HG02938 (cell line): ENCODE data around the gene RALGAPA1.
A peak's percentile ranks its signal among the peaks of the same experiment; 100 is the strongest.
"Not testable (repeated sequence)": the region's sequence is repeated elsewhere in the genome, so short reads cannot be mapped to it uniquely, and the experiment has no call there.

ENCODE experiments used
- ATAC-seq: cut with Tn5 transposase; IDR thresholded peaks from one replicate; pipeline ENCODE4 v1.9.1; 2021; ENCODE audit warnings: mild to moderate bottlenecking, moderate library complexity; ENCODE audit not compliant: unreplicated experiment

RALGAPA1 gene

DNA sequence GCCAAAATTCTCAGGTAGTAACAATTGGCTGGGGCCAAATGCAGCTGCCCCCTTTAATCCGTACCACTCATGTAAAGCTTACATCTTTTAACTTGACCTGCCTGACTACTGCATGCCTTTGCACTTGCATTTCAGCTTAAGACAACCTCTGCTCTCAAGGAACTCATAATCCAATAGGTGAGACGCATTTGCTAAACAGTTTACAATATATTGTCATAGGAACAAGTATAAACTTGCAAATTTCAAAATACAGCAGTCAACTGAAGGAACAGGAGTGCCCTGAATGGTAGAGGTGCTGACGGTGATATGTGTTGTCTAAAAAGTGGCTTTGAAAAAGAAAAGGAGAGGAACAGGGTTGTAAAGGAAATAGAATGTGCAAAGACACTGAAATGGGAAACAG lies 13.4 kb upstream of the RALGAPA1 start:
- no peak for ATAC-seq

GRCh38 chr14:35821564-35822411 lies 12.7 kb upstream of the RALGAPA1 start:
- ATAC-seq = no peak

GRCh38 chr14:35819591-35820540 lies 10.8 kb upstream of the RALGAPA1 start:
- no peak for ATAC-seq

DNA sequence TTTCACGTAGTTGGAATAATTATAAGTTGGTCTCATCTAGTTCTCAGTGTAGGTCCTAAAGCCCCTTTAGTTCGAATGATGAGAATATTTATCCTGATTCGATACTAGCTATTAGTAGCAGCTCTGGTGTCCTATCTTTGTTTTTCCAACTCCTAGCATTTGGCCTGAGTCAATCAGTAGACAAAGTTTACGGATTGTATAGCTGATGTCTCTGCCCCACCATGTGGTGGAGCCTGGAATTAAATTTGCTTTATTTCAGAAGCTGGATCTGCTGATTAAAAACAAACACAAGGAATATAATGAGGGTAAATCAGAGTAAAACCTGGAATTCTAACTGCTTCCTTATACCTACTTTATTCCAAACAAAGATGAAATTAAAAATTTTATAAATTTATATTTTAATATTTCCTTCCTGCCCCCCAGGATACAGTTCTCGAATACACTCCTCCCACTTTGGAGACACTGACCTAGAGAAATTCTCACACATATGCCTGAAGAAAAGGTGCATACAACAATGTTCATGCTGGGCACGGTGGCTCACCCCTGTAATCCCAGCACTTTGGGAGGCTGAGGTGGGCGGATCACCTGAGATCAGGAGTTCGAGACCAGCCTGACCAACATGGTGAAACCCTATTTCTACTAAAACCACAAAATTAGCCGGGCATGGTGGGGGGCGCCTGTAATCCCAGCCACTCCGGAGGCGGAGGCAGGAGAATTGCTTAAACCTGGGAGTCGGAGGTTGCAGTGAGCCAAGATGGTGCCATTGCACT lies 9.4 kb upstream of the RALGAPA1 start:
- ATAC-seq = no peak

- peak; percentile 72 for ATAC-seq
Observed at GRCh38 chr14:35814371-35815005, 5.4 kb upstream of the RALGAPA1 start.

- ATAC-seq = no peak
Observed at GRCh38 chr14:35810963-35811362, 1.9 kb upstream of the RALGAPA1 start.

GRCh38 chr14:35809597-35809996 lies 502 bp upstream of the RALGAPA1 start:
- no peak for ATAC-seq

GRCh38 chr14:35808076-35808637 lies 938 bp downstream of the RALGAPA1 start:
- no peak for ATAC-seq

- ATAC-seq = no peak
Observed at GRCh38 chr14:35807131-35807961, 1.7 kb downstream of the RALGAPA1 start.

DNA sequence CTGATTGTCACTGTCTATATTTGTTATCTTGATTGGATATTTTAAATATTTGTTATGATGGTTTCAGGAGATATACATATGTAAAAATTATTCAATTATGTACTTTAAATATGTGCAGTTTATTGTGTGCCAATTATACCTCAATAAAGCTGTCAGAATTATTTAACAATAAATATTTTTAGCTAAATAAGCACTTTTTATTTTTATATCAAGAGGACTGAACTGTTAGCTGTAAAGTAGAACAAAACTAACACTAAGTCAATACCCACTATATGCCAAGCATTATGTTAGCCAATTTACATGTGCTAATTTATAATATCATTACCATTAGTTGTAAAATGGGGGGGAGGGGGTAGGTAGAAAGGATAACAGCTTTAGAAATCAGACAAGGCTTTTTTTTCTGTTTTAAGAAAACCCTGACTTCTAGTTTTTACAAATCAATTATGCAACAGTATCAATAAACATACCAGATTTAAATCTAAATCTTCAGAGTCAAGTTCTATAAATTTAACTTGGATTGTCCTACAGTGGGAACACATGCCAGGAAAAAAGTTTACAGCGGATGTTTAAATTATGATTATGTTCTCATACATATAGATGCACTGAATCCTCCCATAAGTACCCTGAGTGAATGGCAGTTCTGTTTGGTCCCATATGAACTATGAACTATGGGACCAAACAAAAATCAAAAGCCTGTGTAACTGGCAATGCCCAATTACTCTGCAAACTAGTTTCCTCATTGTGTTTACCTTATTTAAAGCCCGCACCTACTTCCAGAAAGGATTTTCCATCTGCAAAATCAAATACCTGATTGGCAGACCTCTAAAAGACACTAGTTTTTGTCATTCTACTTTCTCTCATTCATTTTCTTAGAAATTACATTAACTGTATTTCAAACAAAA lies 2.8 kb downstream of the RALGAPA1 start:
- no peak for ATAC-seq

- ATAC-seq = no peak
Observed at GRCh38 chr14:35797796-35798195, 11.3 kb downstream of the RALGAPA1 start.

DNA sequence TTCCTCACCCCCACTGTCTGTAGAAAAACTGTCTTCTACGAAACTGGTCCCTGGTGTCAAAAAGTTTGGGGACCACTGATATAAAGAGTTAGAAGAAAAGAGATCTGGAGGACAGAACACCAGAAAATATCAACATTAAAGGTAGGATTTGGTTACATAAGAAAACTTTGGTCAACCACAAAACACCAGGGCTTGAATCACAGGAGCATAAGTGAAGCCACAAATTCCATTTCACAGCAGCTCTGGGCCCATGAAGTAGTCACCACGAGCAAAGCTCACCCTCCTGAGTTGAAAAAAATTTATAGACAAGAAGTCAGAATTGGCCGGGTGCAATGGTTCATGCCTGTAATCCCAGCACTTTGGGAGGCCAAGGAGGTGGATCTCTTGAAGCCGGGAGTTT lies 19.4 kb downstream of the RALGAPA1 start:
- no peak for ATAC-seq

GRCh38 chr14:35786856-35787255 lies 22.2 kb downstream of the RALGAPA1 start:
- ATAC-seq = no peak

DNA sequence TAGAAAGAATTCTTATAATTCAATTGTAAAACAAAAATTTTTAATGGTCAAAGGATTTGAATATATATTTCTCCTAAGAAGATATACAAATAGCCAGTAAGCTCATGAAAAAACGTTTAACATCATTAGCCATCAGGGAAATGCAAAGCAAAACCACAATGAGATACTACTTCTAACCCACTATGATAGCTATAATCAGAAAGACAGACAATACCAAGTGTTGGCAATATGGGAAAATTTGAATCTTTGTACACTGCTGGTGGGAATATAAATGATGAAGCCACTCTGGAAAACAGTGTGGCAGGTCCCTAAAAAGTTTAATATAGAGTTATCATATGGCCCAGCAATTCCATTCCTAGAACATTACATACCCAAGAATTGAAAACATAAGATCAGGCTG lies 25.4 kb downstream of the RALGAPA1 start:
- ATAC-seq = no peak

- ATAC-seq = no peak
Observed at GRCh38 chr14:35779368-35779767, 29.7 kb downstream of the RALGAPA1 start.

DNA sequence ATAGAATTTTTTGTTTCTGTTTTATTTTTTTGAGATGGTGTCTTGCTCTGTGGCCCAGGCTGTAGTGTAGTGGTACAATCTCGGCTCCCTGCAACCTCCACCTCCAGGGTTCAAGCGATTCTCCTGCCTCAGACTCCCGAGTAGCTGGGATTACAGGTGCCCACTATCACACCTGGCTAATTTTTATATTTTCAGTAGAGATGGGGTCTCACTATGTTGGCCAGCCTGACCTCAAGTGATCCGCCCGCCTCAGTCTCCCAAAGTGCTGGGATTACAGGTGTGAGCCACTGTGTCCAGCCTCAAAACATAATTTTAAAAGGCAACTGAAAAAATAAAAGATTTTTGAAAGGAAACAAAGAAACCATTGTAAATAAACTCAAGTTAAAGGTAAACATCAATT lies 31.5 kb downstream of the RALGAPA1 start:
- not testable (repeated sequence) for ATAC-seq

DNA sequence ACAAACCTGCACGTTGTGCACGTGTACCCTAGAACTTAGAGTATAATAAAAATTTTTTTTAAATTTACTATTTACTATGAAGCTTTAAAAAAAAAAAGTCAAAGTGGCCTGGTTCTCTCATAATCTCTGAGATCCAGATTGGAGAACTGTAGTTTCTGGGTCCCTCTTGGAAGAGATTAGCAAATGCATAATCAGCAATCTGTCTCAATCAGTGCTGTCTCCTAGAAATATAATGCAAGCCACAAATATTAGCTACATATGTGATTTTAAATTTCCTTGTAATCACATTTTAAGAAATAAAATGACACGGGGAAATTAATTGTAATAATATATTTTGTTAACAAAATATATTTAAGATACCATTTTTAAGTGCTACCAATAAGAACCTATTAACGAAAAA lies 32.3 kb downstream of the RALGAPA1 start:
- no peak for ATAC-seq

DNA sequence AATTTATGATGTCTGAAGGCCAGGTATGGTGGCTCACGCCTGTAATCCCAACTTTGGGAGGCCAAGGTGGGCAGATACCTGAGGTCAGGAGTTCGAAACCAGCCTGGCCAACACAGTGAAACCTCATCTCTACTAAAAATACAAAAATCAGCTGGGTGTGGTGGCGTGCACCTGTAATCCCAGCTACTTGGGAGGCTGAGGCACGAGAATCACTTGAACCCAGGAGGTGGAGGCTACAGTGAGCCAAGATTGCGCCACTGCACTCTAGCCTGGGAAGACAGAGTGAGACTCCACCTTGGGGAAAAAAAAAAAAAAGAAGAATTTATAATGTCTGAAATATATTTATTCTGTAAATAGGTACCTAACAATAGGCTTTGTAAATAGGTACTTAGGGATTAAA lies 33.0 kb downstream of the RALGAPA1 start:
- ATAC-seq = not testable (repeated sequence)
